GM03348 (cell line): ENCODE data around the gene HEXD.
A peak's percentile ranks its signal among the peaks of the same experiment; 100 is the strongest.
"Not testable (repeated sequence)": the region's sequence is repeated elsewhere in the genome, so short reads cannot be mapped to it uniquely, and the experiment has no call there.

Experiments used
- DNase-seq: peaks from one replicate; pipeline ENCODE4 v3.0.0; 2012; ENCODE audit warnings: low spot score

The HEXD gene

DNA sequence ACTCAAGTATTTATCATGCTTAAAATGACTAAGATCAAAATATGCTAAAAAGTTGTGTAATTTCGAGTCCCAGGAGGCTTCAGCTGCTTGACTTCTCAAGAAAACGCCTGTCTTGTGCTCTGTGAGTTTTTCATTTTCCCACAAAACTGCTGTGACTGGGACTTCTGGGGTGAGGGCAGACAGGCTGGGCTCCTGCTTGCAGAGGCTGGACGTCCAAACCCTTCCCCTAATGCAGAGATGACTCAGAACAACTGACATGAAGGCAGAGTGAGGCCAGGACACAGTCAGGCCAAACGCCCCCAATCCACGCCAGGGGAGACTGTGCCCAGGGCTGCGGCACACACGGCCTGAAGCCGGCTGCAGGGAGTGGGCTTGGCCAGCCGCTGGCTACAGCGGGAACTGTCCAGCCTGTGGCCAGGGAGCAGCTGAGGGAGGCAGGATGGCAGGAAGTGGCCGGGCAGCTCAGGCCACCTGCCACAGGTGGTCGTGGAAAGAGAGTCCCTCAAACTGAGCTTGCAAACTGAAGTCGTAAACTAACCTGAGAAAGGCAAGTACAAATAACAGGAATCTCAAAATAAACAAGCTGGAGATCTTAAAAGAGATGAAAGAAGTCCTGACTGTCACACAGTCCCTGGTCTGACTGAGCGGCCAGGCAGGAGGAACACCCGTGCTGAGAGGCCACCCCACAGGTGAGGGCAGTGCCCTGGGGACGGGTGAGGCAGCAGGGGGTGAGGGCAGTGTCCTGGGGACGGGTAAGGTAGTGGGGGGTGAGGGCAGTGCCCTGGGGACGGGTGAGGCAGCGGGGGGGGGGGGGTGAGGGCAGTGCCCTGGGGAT, 21.3 kb upstream of the HEXD start:
- peak; percentile 91 for DNase-seq

DNA sequence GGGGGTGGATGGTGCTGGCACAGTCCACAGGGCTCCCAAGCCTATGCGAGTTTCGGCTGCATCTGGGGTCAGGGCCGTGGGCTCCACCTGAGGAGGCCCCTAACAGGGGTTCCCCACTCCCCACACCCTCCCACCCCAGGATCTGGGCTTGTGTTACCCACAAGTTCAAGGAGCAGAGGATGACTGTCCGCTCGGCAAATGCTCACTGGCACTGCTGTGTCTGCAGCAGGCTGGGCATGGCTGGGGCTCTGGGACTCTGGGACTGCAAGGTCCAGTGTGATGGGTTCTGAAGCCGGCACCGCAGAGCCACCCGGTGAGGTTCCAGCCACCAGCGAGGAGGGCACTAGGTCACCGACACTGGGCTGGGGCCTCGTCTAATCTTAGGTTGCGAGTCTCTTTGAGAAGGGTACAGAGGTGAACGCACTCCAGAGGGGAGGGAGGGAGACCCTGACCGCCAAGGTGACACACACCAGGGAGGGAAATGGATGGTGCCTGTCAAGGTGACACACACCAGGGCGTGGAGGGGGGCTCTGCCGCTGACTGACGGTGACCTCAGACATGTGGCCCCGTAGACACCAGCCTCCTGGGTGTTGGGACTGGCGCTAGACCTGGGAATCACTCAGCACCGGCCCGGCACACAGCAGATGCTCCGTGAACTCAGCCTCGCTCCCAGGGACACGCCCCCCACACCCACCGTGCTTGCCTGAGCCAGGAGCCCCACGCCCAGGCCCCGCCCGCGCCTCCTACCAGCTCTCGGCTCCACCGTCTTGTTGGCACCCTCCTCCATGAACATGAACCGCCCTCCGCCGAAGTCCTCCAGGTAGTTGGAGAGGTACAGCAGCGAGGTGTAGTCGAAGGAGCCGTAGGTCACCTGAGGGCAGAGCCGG, 20.5 kb upstream of the HEXD start:
- no peak for DNase-seq

DNA sequence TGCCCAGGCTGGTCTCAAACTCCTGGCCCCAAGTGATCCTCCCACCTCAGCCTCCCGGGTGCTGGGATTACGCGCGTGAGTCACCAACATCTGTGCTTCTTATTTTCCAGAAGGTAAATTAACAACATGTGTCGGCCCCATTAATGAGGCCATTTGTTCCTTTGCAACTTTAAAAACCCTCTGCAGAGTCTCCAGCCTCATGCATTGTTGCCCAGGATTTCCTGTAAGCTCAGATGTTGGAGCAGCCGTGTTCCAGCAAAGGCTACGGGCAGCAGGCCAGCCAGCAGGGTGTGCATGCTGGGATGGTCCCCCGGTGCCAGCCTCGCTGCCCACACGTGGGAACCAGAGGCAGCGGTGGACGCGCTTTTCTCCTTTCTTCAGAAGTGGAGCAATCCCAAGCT, 19.1 kb upstream of the HEXD start:
- DNase-seq = peak; percentile 87

- DNase-seq = no peak
These were observed 18.5 kb upstream of the HEXD start for GRCh38 chr17:82399601-82400101.

GRCh38 chr17:82400206-82400605, 17.9 kb upstream of the HEXD start:
- DNase-seq = no peak

GRCh38 chr17:82400830-82401229, 17.3 kb upstream of the HEXD start:
- DNase-seq = no peak

- DNase-seq = no peak
These were observed 15.3 kb upstream of the HEXD start for GRCh38 chr17:82402865-82403264.

GRCh38 chr17:82403662-82404660, 14.2 kb upstream of the HEXD start:
- DNase-seq = no peak

DNA sequence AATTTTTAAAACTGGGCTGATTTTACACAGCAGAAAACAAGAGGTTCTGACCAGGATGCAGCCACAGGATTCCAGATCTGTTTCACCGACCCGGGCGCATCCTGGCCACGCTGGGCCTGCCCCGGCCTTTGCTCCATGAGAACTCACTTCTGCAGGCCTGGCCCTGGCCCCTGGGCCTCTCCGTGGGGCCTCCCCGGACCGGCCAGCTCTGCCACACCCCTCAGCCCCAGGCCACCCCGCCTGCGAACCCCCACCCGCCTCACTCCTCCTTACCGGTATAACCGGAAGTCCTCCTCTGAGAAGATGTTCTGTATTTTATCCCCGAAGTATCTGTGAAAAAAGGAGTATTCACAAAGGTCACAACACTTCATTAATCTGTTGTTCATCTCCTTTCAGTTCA, 13.1 kb upstream of the HEXD start:
- no peak for DNase-seq

- DNase-seq = no peak
These were observed 11.9 kb upstream of the HEXD start for GRCh38 chr17:82406131-82406671.

DNA sequence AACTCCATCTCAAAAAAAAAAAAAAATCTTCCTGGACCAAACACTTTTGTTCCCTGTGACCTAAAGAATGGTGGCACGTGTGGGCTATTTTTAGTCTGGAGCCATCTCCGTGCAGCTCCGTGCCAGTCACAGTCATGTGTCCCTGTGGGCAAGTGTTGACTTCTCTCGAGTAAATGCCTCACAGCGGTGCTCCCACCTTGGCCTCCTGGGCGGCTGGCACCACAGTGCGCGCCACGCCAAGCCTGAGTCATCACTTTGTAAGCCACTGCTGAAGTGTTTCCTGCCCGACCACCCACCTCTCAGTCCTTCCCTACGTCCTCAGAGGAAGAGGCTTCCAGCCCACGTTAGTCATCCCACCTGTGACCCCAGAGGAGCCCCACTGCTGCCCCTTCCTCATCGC, 10.9 kb upstream of the HEXD start:
- DNase-seq = no peak

DNA sequence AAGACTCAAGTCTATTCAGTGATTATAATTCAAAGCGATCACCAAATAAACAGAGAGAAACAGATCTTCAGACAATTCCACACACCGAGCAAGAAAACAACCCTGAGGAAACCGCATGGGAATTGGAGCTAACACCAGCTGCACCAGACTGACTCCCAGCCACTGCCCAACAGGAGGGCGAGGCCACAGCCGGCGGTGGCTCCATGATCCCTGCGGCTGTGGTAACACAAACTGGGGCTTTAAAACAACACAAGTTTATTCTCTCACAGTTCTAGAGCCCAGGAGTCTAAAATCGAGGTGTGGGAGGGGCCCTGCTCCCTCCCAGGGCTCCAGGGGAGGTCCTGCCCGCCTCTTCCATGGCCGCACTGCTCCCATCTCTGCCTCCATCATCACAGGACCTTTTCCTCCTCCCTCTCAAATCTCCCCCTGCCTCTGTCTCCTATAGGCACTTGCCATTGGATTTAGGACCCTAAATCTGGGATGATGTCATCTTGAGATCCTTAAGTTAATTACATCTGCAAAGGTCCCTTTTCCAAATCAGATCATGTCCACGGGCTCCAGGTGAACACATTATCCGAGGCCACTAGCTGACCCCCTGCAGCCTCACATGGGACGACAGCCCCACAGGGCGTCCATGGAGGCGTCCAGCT, 9.7 kb upstream of the HEXD start:
- no peak for DNase-seq

DNA sequence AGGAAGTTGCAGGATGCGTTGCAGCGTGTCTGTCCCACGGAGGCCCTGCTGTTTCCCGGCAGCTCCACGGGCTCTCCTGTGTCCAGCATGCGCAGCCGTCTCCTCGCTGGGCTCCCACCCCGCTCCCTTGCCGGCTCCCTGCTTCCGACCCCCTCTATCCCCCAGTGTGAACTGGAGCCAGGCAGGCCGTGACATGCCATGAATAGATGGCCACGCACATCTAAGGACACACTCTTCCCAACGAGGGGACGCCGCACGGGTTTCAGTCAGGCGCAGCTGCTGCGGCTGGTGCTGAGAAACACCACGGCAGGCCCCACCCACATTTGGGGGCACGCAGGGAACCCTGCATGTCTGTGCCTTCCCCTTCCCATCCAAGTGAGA, 9.2 kb upstream of the HEXD start:
- DNase-seq = no peak

GRCh38 chr17:82410014-82410716, 8.0 kb upstream of the HEXD start:
- DNase-seq = no peak

DNA sequence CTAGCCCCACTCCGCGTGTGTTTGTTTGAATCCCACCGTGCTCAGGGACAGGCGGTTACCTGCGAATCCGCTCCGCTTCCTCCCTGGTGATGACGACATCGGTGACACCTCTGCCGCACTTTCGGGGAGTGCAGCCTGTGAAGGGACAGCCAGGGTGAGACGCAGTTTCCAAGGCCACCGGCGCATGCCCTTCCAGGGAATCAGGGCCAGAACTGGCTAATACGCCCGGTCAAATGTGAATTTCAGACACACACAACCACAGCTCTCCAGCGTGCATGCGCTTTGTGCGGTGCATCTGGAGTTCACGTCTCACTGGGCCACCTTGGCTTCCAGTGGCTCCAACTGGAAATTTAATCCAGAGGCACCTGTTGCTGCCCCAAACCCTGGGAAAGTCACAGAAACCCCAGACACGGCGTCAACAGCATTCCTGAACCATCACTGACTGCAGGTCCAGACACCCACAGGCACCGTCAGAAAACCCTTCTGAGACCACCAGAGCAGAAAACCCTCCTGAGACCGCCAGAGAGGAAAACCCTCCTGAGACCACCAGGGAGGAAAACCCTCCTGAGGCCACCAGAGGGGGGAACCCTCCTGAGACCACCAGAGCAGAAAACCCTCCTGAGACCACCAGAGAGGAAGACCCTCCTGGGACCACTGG, 6.6 kb upstream of the HEXD start:
- no peak for DNase-seq

DNA sequence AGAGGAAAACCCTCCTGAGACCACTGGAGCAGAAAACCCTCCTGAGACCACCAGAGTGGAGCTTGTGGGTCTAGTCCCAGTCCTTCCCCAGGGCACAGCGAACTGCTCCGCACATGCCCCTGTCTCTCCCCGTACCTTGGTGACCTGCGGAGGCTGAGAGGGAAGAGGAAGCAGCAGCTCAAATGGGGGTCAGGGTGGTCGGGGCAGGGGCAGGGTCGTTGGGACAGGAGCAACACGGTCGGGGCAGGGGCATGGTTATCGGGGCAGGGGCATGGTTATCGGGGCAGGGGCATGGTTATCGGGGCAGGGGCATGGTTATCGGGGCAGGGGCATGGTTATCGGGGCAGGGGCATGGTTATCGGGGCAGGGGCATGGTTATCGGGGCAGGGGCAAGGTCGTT, 6.1 kb upstream of the HEXD start:
- not testable (repeated sequence) for DNase-seq

GRCh38 chr17:82412535-82413520, 5.3 kb upstream of the HEXD start:
- no peak for DNase-seq

DNA sequence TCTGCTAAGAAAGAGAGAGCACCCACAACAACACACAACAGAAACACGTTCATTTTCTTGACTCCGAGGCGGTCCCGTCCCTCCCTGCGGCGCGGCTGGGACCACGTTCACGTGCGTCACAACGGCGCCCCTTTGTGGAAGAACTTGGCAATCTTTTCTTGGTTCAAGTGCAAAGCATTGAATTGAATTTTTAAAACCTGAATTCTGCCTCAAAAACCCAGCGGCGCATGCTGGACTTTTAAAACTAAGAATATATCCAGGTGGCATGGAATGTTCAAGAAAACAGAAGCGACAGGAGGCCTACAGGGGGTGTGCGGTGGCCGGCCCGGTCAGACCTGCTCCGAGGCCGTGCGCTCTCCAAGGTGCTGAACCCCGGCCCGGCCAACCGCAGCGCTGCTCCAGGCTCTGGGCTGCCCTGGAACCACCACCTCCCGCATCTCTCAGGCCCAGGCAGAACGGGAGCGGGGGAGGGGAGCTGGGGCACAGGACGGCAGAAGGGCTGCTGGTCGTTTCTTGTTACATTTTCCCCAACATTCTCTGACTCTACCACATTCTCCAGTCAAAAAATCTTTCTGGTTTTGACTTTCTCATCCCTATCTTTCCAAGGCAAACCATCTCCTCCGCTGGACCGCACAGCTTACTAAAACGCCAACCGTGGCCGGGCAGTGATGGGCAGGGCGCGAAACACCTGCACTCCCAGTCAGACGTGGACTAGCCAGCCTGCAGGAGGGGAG, 3.4 kb upstream of the HEXD start:
- DNase-seq = peak; percentile 91
